Stimulated activated CD4-positive, alpha-beta T cell treated with anti-CD3 and anti-CD28 coated beads, Interleukin-1b, Interleukin-23, amount 100 ng/mL, for 24 hours (primary cell): ENCODE data around the gene ACE.

Source experiments
- DNase-seq, 4 experiments: peaks; one replicate each; pipeline ENCODE4 v3.0.0-alpha.2; 2020; ENCODE audit warnings: low read depth in 4 of 4, low spot score in 1 of 4

Gene ACE

GRCh38 chr17:63476854-63477479, at the start of gene ACE:
Gene ACE (plus strand): TSS chr17:63477061. CDS start chr17:63477095, 34 bp downstream.
- DNase-seq, result peak in 1 of 4 experiments; percentile 8

DNA sequence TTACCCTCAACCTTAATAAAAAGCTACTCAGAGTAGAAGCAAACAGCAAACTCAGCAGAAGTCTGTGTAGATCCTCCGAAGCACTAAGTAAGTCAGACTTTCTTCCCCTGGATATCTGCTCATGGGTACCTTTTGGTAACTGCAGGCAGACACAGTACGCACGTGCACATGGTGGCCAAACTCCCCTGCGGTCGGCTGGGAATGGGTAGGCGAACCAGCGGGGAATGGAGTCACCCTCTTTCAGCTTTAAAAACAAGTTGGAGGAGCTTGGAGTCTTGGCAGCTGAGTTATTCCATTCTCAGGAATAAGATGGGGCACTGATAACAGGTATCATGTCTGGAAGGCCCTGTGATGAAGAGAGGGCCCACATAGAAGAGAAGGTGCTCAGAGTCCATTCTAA, 47.1 kb upstream of the ACE start:
- DNase-seq, result no peak

GRCh38 chr17:63430223-63430622, 46.6 kb upstream of the ACE start:
- DNase-seq, result no peak

DNA sequence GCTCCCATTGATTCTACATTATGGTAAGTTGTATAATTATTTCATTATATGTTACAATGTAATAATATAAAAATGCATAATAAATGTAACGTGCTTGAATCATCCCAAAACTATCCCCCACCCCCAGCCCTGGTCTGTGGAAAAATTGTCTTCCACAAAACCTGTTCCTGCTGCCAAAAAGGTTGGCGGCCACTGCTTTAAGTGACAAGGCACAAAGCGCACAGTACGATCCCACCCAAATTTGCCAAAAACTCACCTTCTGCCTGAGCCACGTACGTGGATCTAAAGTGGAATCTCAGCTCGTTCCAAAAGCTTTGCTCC, 45.3 kb upstream of the ACE start:
- no peak for DNase-seq

DNA sequence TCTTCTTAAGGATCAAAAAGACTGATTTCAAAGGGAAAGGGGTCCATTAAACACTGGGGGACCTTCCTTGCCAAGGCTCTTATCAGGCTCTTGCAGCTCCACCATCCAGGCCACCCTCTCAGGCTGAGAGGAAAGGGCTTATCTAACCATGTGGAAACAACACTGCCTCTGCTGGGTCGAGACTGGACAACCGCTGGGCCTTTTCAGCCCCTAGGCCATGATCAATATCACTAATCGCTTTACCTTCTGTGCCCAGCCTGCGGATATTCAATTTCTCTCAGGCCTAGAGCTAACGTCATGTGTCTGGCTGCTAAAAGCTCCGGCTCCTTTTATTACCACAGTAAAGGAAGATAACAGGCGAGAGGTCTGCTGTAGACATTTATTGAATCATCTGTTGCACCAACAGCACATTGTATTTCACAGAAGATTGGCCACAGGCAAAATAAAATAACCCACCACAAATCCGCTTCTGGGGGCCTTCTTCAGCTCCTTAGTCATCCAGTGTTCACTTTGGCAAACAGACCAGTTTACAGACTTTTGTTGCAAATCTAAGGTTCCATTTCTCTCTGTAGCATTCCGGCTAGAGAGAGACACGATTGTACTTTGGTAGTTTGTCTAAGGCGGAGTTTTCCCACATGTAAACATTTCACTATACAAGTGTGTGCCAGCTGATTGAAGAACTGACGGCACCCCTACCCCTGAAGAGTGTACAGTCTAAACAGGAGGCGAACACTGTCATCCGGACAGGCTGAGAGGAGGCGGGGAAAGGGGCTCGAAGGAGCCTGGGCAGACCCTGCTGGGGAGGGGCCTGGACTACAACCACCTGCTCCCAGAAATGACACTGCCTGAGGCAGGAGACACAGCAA, 44.7 kb upstream of the ACE start:
- no peak for DNase-seq

GRCh38 chr17:63433746-63434591, 42.9 kb upstream of the ACE start:
- no peak for DNase-seq

DNA sequence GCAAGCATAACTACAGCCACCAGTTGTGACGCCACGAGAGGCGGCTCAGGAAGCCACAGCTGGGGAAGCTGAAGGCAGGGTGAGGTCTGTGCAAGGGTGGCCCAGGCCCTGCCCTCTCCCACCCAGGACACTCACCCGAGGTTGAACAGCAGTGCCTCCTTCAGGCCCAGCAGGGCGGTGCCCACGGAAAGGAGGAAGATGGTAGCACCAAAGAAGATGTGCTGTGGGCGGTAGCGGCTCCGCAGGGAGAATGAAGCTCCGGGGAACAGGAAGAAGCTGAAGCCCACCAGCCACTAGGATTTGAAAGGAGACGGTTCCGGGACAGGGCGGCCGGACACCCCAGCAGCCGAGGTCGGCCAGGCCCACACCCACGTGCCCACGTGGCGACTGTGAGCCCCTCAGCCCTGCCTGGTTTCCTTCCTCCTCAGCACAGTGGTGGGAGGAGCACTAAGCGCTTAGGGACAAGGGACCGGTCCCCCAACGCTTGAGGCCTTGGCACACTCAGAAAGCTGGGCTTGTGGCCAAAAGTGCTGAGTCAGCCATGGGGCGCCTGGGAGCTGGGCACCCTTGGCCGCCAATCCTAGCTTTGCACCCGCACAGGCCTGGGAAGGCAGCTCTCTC, 41.8 kb upstream of the ACE start:
- DNase-seq, result no peak

DNA sequence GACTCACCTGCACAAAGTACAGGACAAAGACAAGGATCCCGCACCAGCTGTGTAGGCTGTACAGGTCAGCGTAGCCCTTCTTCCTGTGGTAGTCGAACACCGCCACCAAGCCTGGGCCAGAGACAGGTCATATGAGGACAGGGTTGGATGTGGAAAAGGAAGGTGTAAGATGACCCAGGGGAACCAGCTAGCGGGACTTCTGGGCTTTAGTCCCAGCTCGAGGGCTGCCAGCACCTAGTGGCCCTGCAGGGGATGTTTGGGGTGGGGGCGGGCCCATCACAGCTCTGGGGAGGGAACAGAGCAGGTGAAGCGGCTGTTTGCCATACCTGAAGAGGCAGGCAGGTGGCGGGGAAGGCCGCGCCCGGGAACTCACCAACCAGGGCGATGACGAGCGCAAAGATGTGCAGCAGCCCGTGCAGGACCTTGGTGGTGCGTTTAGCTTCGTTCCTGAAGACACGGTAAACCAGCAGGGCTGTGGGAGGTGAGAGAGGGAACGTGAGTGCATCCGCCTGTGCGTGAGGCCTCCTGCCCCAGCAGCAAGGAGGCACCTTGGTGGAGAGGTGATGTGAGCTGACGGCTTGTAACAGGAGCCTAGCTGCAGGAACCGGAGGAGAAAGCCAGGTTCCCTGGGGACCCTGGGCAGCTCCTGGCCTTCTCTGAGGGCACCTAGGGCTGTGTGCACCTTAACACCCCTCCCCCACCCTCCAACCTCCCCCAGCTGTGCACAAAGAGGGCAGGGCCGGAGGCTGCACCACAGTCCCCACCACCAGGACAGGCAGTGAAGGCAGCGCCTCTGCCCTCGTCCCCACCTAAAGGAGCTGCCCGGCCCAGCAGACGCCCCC, 41.0 kb upstream of the ACE start:
- DNase-seq, result no peak

DNA sequence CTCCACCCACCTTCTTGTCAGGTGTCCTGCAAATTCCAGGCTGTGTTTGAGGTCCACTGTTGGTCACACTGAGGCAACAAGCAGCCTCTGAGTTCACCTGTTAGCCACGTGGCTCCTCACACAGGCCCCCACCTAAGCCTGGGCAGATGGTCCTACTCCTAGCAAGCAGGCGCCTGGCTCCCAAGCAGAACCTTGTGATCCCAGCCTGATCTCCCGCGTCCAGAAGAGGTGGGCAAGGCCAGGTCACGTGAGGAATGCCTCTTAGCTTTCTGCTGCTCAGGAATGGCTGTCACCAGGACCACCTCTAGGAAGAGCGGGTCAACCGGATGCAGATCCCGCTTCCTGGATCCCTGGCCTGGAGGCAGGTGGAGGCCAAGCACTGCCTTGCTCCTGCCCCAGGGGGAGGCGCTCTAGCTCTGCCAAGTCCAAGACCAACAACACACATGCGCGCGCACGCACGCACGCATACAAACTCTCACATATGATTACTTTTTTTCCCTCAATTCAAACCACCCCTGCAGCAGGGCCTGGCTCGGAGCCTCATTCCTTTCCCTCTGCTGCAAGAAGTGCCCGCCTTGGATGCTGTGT, 40.2 kb upstream of the ACE start:
- no peak for DNase-seq

DNA sequence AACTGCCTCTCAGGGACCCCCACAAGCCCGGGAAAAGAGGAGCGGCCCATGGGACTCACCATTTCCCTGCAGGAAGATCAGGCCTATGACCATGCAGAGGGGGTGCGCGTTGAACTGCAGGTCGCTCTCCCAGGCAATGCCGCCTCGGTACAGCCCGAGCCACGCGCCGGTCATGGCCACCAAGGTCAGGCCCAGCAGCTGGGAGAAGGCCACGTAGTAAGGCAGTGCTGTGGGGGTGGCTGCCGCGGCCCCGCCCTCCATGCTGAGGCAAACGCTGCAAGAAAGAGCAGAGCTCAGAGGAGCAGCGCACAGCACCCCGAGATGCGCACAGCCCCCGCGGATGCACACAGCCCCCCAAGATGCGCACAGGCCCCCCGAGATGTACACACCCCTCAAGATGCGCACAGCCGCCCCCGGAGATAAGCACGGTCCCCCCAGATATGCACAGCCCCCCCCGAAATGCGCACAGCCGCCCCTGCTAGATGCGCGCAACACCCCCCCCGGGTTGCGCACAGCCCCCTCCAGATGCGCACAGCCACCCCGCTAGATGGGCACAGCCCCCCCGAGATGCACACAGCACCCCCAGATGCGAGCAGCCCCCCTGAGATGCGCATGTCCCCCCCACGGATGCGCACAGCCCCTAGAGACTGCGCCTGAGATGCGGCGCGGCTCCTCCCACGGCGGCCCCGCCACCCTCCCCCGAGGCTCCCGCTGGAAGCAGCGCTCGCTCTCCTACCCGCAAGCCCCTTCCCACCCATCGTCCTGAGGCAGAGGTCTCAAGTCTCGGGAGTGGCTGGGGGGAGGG, 39.4 kb upstream of the ACE start:
- no peak for DNase-seq

- no peak for DNase-seq
Measured at GRCh38 chr17:63438092-63439051, 38.5 kb upstream of the ACE start.

- no peak for DNase-seq
Measured at GRCh38 chr17:63439687-63440086, 37.2 kb upstream of the ACE start.

GRCh38 chr17:63440127-63440769, 36.6 kb upstream of the ACE start:
- no peak for DNase-seq

DNA sequence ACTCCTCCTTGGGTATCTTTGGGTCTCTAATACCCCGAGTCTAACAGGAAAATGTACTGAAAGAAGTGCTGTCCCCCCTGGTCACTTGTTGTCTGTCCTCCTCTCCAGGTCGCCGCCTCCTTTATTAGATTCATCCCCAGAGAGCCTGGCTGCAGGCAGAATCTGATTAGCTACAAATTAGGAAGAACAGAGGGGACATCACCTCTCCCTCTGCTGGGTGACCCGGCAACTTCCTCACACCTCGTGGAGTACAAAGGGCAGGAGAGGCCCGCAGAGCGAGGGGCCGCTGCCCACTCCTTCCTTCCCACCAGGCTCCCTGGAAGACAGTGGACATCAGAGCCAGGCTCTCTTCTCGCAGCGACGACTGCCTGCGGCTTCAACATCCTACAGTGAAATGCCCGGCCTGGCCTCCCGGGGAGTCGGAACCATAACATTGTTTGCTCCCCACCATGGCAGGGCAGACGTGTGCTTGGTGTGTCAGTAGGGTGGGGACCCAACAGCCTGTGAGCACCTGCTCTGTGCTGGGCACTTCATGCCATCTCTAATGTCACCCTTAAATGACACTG, 36.0 kb upstream of the ACE start:
- no peak for DNase-seq

- no peak for DNase-seq
Measured at GRCh38 chr17:63441654-63442053, 35.2 kb upstream of the ACE start.

GRCh38 chr17:63442074-63442473, 34.8 kb upstream of the ACE start:
- no peak for DNase-seq

DNA sequence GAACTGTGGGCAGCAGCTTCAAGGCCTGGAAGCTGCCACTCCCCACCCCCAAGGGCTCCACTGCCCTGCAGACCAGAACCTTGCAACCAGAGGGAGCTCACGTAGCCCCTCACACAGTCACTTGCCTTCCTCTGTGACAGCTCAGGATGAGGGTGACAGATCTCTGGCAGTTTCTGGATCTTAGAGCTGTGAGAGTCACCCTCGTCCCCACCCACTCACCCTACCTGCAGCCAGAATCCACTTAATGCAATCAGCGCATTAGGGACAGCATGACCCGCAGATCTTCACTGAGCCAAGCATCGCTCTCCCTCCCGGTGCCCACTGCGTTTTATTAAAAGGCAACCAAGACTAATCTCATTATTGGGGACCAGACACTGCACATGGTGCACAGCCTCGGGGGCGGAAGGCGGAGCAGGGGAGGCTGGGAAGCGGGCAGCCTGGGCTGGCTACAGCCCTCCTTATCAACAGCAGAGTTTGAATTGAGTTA, 34.3 kb upstream of the ACE start:
- no peak for DNase-seq
